Endothelial cell of umbilical vein (primary cell): Measurements from ENCODE around the gene CIDEA.

Experiments used
- EZH2 ChIP-seq: IDR thresholded peaks from 2 replicates; pipeline ENCODE4 v1.6.1; 2012; ENCODE audit warnings: borderline replicate concordance, low read depth, mild to moderate bottlenecking, moderate library complexity, low read length, inconsistent platforms; ENCODE audit not compliant: severe bottlenecking
- FOS ChIP-seq: IDR thresholded peaks from 2 replicates; pipeline ENCODE4 v1.6.1; 2011; ENCODE audit warnings: mild to moderate bottlenecking, low read length, moderate library complexity, borderline replicate concordance; ENCODE audit not compliant: insufficient read depth
- GATA2 ChIP-seq: IDR thresholded peaks from 2 replicates; pipeline ENCODE4 v1.7.0; 2011; ENCODE audit warnings: low read depth, mild to moderate bottlenecking, moderate library complexity, mixed read lengths, low read length; ENCODE audit not compliant: insufficient read length, insufficient read depth
- JUN ChIP-seq: IDR thresholded peaks from 2 replicates; pipeline ENCODE4 v1.6.1; 2011; ENCODE audit warnings: borderline replicate concordance, low read depth; ENCODE audit not compliant: insufficient read length, insufficient read depth
- POLR2A ChIP-seq: IDR thresholded peaks from 2 replicates; pipeline ENCODE4 v1.6.1; 2012; ENCODE audit warnings: low read depth, mild to moderate bottlenecking, control low read depth, low read length
- POLR2AphosphoS5 ChIP-seq: IDR thresholded peaks from 2 replicates; pipeline ENCODE4 v1.6.1; 2012; ENCODE audit warnings: low read depth, mild to moderate bottlenecking, control low read depth, low read length, moderate library complexity; ENCODE audit not compliant: insufficient read depth
- TF ChIP-seq, protein P1 (sequence below), 2 donors: IDR thresholded peaks; 1 replicate in 1 of 2; 2 replicates in 1 of 2; pipeline ENCODE4 v1.5.1; 2011; ENCODE audit warnings: low read length in 2 of 2, mild to moderate bottlenecking in 2 of 2, moderate library complexity in 2 of 2, control low read depth in 1 of 2, inconsistent platforms in 1 of 2, low read depth in 1 of 2; ENCODE audit not compliant: insufficient read depth in 1 of 2; ENCODE audit errors: extremely low read depth in 1 of 2

DNA sequence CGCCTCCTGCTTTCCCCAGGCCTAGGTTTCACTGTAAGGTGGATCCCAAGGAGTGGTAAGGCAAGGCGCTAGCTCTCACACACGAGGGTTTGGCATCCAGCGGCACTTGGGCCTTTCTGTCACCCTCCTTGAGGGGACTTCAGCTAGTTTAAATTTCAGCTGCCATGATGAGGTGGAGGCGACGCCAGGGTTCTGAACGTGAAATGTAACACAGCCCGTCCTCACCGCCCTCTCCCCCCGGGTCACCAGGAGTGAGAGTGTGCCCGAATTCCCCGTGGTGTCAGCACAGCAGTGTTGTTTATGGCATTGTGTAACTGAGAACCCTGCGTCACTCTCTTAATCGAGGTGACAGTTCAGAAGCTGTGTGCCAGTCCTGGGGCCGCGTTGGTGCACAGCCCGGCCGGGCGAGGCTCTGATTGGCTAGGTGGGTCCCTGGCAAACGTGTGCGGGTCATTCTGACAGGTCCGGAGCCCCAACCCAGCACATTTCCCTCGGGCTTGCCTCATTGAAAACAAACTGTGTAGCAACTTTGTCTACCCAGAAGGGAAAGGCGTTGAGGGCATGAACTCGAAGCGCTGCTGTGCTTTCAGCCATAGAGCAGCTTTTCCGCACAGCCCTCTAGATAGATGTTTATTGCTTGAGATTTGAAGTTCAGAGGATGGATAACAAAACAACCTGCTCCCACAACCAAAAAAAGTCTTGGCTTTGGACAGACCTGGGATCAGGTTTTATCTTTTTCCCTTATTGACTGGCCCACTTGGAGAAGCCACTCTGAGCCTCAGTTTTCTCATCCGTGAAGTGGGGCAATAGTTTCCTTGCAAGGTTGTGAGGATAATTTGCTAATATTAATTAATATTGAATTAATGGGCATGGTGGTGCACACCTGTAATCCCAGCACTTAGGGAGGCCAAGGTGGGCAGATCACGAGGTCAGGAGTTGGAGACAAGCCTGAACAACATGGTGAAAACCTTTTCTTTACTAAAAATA lies 4.9 kb downstream of the CIDEA start:
- TF ChIP-seq FOS (no peak), EZH2 (no peak), POLR2A (no peak), GATA2 (no peak), POLR2AphosphoS5 (no peak), JUN (no peak)
- TF ChIP-seq, protein P1, sequence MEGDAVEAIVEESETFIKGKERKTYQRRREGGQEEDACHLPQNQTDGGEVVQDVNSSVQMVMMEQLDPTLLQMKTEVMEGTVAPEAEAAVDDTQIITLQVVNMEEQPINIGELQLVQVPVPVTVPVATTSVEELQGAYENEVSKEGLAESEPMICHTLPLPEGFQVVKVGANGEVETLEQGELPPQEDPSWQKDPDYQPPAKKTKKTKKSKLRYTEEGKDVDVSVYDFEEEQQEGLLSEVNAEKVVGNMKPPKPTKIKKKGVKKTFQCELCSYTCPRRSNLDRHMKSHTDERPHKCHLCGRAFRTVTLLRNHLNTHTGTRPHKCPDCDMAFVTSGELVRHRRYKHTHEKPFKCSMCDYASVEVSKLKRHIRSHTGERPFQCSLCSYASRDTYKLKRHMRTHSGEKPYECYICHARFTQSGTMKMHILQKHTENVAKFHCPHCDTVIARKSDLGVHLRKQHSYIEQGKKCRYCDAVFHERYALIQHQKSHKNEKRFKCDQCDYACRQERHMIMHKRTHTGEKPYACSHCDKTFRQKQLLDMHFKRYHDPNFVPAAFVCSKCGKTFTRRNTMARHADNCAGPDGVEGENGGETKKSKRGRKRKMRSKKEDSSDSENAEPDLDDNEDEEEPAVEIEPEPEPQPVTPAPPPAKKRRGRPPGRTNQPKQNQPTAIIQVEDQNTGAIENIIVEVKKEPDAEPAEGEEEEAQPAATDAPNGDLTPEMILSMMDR (IDR thresholded peaks at IDR 0.05; ENCODE audit: extremely low read depth in 1 of 2, insufficient read depth in 1 of 2, low read depth in 1 of 2, low read length in 2 of 2) = no peak
